Measurements from ENCODE around the gene ZHX3. TPM values are rescaled to one million over a fixed set of nuclear protein-coding genes. Genes with fewer than 3 reads are reported as not detected.

Gene ZHX3
- total and polyA plus RNA-seq, 11 donors = 10.9 to 43.9 (median 32.3) TPM

GRCh38 chr20:41357424-41358163, 40.1 kb upstream of the ZHX3 start:
- TF ChIP-seq POLR2A (IDR thresholded peaks at IDR 0.05) (no peak), CTCF (IDR thresholded peaks at IDR 0.05) (no peak)
- Histone ChIP-seq H3K4me3 (no peak overlapping the region), H3K36me3 (peaks cover 0 to 50% (median 29%) of the 10 kb centered on the region in 9 donors), H3K9me3 (no peaks in the 10 kb centered on the region), H3K27ac (peak overlapping the region in 1 of 12 donors; percentile 70), H3K4me1 (peaks cover 0 to 34% (median 4%) of the 10 kb centered on the region in 12 donors), H3K27me3 (no peaks in the 10 kb centered on the region)
- 87 to 91% (median 90%) methylated on average over 8 to 11 of the region's 11 CpGs for WGBS, 4 donors
- intact Hi-C loops (cut with DNase I) = loop anchor here in 1 of 10 donors (5.0 kb wide), 1 partner anchor 35 kb away; no protein-coding TSS in a partner anchor
- ATAC-seq (no peak), DNase-seq (peak in 3 of 5 donors; percentile 4 to 40 (median 30))

GRCh38 chr20:41356951-41357350, 39.4 kb upstream of the ZHX3 start:
- intact Hi-C loops (cut with DNase I) = loop anchor here in 1 of 10 donors (5.0 kb wide), 1 partner anchor 35 kb away; no protein-coding TSS in a partner anchor

GRCh38 chr20:41355598-41356203, 38.2 kb upstream of the ZHX3 start:
- ATAC-seq (no peak), DNase-seq (peak in 2 of 5 donors; percentile 23 to 39)
- H3K27ac ChIP-seq = no peak overlapping the region
- H3K36me3 ChIP-seq = peaks cover 0 to 61% (median 40%) of the 10 kb centered on the region in 9 donors
- intact Hi-C loops (cut with DNase I) = loop anchor here in 1 of 10 donors (5.0 kb wide), 1 partner anchor 37 kb away; no protein-coding TSS in a partner anchor
- H3K9me3 ChIP-seq = no peaks in the 10 kb centered on the region
- no peak overlapping the region for H3K4me3 ChIP-seq
- TF ChIP-seq CTCF (IDR thresholded peaks at IDR 0.05) = no peak
- TF ChIP-seq POLR2A (IDR thresholded peaks at IDR 0.05) = no peak
- H3K27me3 ChIP-seq = no peaks in the 10 kb centered on the region
- 80 to 93% (median 91%) methylated on average over 3 to 7 of the region's 7 CpGs for WGBS, 4 donors
- H3K4me1 ChIP-seq = peaks cover 0 to 16% (median 0%) of the 10 kb centered on the region in 12 donors

More at GRCh38 chr20:41356951-41357350, 39.4 kb upstream of the ZHX3 start:
- peaks cover 0 to 56% (median 35%) of the 10 kb centered on the region in 9 donors for H3K36me3 ChIP-seq
- DNase-seq (peak in 2 of 5 donors; percentile 20 to 55), ATAC-seq (no peak)
- H3K9me3 ChIP-seq = no peaks in the 10 kb centered on the region
- TF ChIP-seq CTCF (IDR thresholded peaks at IDR 0.05) (no peak), POLR2A (IDR thresholded peaks at IDR 0.05) (no peak)
- no peaks in the 10 kb centered on the region for H3K27me3 ChIP-seq
- no peak overlapping the region for H3K4me3 ChIP-seq
- WGBS, 4 donors = 79 to 81% (median 80%) methylated on average over 10 to 13 of the region's 13 CpGs
- H3K4me1 ChIP-seq = peaks cover 0 to 28% (median under 1%) of the 10 kb centered on the region in 12 donors
- no peak overlapping the region for H3K27ac ChIP-seq

GRCh38 chr20:41355192-41355591, 37.7 kb upstream of the ZHX3 start:
- ATAC-seq (no peak), DNase-seq (no peak)
- Histone ChIP-seq H3K4me3 (no peak overlapping the region), H3K27ac (no peak overlapping the region), H3K27me3 (no peaks in the 10 kb centered on the region), H3K36me3 (peaks cover 0 to 66% (median 44%) of the 10 kb centered on the region in 9 donors), H3K9me3 (no peaks in the 10 kb centered on the region), H3K4me1 (peaks cover 0 to 12% (median 0%) of the 10 kb centered on the region in 12 donors)
- no peak for TF ChIP-seq CTCF (IDR thresholded peaks at IDR 0.05)
- no peak for TF ChIP-seq POLR2A (IDR thresholded peaks at IDR 0.05)
- intact Hi-C loops (cut with DNase I) = loop anchor here in 1 of 10 donors (5.0 kb wide), 1 partner anchor 37 kb away; no protein-coding TSS in a partner anchor
- WGBS, 4 donors = 93 to 100% (median 98%) methylated on average over 3 of the region's 3 CpGs

All from heart left ventricle (tissue), 16 donors.